ENCODE measurements around the gene TK1.
"Not testable (repeated sequence)": the region's sequence is repeated elsewhere in the genome, so short reads cannot be mapped to it uniquely, and the experiment has no call there.

Gene TK1

DNA sequence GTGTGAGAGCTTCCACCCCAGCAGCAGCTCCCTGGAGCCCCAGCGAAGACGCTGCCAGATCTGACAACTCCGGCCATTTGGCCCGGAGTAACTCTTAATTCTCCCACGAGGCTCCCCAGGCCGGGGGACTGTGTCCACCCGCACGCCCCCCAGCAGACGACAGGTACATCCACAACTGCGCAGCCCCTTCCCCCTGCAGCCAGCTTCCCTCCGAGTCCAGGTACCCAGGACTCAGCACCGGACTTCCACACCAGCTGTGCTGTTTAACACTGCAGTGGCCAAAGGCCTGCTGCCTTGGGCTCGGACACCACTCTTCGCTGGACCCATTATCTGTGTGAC, 11.2 kb downstream of the TK1 start:
- DNase-seq = no peak

DNA sequence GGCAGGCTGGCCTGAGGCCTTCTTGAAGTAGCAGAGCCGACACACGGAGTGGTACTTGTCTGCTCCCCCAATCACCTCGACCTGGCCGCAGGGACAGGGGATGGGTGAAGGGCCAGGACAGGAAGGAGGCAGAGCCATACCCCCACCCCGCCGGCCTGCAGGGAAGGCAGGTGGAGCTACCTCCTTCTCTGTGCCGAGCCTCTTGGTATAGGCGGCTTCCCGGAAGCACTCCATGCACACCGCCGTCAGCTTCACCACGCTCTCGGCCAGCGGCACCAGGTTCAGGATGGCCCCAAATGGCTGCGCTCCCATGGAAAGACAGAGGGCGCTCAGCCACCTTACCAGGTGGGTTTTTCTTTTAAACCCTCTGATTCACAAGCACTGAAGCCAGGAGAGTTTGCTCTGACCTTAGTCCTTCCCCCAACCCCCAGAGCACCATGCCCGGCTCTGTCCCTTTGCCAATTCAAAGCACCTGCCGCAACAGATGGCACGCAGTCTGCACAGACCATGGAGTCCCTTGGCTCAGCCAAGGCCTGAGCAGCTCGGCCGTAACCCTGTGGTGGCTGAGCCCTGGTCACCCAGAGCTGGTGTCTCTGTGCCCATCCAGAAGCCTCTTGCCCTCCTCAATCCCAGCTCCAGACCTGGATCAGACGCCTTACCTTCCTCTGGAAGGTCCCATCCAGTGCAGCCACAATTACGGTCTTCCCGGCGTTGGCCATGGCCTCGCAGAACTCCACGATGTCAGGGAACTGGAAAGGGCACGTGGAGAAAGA, 11.8 kb downstream of the TK1 start:
- DNase-seq = no peak

GRCh38 chr17:78174346-78174869, 12.4 kb downstream of the TK1 start:
- no peak for DNase-seq

DNA sequence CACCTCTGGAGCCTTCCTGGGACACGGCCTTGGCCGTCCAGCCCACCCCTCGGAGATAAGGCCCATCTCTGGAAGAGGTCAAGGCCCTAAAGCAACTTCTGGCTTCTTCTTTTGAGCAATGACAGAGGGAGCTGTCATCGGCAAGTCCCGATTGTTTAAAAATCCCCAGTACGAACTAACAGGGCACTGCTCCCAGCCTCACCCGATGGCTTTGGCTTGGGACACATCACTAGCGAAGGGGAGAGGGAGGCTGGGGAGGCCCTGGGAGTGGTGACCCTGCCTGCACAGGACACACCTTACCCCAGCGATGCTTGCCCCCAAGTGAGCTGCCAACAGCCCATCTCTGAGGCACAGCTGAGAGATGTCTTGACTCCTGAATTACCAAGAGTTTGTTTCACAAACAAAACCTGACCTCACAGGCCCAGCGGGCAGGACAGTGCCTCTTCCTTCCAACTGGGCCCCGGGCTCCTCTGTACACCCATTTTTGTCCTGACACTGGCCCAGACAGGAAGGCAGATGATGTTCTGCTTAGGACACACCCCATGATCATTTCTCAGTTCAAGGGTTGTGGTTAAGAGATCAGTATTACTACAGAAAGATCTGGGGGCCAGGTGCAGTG, 13.6 kb downstream of the TK1 start:
- no peak for DNase-seq

GRCh38 chr17:78172249-78173051, 14.4 kb downstream of the TK1 start:
- DNase-seq = no peak

DNA sequence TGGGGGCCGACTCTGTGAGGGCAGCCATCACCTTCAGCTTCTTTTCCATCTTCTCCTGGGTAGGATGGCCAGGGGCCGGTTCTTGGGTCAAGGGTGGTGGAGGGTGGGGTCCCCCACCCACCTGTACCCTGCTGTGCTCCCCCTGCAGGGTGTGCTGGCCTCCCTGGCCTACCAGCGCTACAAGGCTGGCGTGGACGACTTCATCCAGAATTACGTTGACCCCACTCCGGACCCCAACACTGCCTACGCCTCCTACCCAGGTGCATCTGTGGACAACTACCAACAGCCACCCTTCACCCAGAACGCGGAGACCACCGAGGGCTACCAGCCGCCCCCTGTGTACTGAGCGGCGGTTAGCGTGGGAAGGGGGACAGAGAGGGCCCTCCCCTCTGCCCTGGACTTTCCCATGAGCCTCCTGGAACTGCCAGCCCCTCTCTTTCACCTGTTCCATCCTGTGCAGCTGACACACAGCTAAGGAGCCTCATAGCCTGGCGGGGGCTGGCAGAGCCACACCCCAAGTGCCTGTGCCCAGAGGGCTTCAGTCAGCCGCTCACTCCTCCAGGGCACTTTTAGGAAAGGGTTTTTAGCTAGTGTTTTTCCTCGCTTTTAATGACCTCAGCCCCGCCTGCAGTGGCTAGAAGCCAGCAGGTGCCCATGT, 15.1 kb downstream of the TK1 start:
- DNase-seq = not testable (repeated sequence)

DNA sequence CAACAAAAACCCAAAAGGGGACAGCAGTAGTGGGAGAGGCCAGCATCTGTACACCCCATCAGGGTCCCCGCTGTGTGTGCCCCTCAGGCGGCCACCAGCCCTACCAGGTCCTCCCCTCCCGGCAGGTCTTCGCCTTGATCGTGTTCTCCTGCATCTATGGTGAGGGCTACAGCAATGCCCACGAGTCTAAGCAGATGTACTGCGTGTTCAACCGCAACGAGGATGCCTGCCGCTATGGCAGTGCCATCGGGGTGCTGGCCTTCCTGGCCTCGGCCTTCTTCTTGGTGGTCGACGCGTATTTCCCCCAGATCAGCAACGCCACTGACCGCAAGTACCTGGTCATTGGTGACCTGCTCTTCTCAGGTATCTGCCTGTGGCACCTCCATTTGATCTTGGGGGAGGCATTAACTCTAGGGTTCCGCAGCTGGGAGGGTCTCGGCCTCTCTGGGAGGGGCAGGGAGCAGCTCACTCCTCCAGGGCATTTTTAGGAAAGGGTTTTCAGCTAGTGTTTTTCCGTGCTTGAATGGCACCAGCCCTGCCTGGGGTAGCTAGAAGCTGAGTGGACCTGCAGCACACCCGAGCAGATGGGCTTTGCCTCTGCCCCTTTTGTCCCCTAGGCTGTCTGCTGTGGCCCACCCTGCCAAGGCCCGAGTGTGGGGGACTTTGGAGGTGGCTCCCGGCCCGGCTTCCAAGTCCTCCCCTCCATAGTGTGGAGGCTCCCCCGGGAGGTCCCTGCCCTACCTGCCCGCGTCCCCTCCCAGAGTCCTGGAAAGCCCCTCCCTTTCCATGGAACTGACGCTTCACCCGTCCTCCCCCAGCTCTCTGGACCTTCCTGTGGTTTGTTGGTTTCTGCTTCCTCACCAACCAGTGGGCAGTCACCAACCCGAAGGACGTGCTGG, 15.9 kb downstream of the TK1 start:
- DNase-seq = no peak

- peak; percentile 25 for DNase-seq
These were observed 17.7 kb downstream of the TK1 start for GRCh38 chr17:78168903-78169793.

DNA sequence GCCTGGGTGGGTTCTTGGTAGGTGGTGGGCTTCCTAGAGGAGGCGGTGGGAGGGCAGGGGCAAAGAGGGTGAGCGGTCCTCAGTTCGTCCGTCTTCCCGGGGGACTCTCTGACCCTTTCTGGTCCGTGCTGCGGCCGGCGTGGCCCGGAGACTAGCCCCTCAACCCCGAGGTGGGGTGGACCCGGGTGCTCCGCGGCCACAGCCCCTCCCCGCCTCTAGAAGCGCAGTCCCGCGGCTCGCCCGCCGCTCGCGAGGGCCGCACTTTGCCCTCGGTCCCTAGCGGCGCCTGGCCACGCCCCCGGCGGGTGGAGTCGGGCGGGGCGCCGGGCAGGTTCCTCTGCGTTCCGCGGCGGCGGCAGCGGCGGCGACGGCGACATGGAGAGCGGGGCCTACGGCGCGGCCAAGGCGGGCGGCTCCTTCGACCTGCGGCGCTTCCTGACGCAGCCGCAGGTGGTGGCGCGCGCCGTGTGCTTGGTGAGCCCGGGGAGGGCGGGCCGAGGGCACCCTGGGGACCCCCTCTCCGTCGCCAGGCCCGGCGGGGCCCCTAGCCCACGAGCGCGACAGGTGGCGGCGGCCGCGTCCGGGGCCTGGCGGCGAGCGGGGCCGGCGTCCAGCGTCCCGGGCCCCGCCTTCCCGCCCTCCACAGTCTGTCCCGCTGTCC, 18.5 kb downstream of the TK1 start, which contains the start of gene SYNGR2:
Gene SYNGR2, plus strand, starts transcription at position 340 of the 661 bp plus-strand sequence. Its CDS starts 36 bp downstream, at position 376.
- peak; percentile 85 for DNase-seq

DNA sequence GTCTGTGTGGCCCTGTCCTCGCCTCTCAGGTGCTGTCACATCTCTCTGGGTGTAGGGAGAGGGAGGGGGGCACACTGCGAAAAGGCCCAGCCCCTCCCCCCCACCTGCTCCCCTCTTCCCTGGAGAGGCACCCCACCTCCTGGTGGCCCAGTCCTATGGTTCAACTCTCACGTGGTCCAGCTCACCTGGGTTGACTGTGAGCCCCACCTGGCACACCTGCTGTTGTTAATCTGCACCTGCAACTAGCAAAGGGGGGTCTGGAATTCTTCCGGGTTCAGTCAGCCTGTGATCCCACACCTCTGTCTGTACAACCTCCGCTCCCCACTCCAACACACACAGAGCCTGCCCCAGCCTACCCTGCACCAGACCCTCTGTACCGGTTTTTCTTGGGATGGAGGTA, 20.4 kb downstream of the TK1 start:
- DNase-seq = no peak

- no peak for DNase-seq
These were observed 21.9 kb downstream of the TK1 start for GRCh38 chr17:78164748-78165607.

DNA sequence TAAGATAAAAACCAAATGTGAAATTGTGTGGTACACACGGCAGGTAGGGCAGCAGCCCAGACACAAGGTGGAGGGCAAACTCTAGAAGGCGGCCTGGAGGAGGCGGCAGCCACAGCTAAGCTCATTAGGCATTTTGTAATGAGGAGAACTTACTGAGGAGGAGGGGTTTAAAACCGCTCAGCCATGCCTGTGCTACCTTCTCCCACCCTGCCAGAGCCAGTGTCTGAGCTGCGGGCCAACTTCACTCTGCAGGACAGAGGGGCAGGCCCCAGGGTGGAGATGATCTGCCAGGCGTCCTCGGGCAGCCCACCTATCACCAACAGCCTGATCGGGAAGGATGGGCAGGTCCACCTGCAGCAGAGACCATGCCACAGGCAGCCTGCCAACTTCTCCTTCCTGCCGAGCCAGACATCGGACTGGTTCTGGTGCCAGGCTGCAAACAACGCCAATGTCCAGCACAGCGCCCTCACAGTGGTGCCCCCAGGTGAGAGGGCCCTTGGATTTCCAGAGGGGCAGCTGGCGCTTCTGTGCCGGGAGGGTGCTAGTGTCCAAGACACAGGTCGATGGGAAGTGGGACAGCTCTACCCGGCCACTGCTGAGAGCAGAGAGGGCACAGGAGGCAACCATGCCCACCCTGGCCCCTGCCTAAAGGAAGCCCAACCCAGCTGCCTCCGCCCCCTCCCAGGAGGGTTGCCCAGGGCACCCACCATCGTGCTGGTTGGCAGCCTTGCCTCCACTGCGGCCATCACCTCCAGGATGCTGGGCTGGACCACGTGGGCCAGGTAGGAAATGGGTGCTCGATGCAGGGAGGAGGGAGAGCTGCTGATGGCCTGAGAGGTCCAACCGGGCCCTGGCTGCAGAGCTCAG, 22.7 kb downstream of the TK1 start:
- no peak for DNase-seq

GRCh38 chr17:78159575-78160158, 27.2 kb downstream of the TK1 start:
- DNase-seq = no peak

DNA sequence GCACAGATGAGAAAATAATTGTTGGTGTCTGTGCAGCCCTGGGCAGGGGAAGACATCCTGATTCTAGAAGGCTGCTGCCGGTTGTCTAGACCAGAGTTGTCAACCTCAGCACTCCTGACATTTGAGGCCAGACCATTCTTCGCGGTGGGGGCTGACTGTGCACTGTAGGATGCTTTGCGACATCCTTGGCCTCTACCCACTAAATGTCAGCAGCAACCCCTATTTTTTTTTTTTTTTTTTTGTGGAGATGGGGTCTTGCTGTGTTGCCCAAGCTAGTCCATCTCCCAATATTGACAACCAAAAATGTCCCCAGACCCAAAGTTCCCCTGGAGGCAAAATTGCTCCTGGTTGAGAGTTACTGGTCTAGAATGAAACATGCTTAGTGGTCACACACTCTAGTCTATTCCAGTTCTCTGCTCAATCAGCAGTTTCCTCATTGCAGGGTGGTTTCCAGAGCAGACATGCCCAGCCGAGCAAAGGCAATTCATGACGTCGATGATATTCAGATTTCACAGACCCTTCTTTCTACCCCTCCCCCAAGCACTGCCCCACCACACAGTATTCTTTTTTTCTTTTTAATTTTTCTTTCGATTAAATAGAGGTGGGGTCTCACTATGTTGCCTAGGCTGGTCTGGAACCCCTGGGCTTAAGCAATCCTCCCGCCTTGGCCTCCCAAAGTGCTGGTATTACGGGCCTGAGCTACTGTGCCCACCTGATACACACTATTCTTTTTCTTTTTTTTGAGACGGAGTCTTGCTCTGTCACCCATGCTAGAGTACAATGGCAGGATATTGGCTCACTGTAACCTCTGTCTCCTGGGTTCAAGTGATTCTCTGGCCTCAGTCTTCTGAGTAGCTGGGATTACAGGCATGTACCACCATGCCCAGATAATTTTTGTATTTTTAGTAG, 31.7 kb downstream of the TK1 start:
- DNase-seq = no peak

- DNase-seq = no peak
These were observed 35.3 kb downstream of the TK1 start for GRCh38 chr17:78151514-78152008.

- no peak for DNase-seq
These were observed 38.4 kb downstream of the TK1 start for GRCh38 chr17:78148286-78149016.

Measured in activated gamma-delta T cell treated with Interleukin-2 at 50 U/mL for 16 hours (primary cell).